Measurements from ENCODE around the gene FMN1. TPM values are rescaled to one million over a fixed set of nuclear protein-coding genes. Genes with fewer than 3 reads are reported as not detected.

The FMN1 gene
- total RNA-seq, 4 donors from 2014 or later, result 2.6 to 6.6 (median 4.2) TPM

DNA sequence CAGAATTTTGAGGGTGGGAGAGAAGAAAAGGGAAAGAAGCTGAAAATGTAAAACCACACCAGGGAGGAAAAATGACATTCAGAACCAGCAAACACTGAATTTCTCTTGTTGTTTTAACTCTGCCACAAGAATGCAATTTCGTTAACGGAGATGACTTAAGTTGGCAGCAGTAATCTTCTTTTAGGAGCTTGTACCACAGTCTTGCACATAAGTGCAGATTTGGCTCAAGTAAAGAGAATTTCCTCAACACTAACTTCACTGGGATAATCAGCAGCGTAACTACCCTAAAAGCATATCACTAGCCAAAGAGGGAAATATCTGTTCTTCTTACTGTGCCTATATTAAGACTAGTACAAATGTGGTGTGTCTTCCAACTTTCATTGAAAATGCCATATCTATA, 461.2 kb downstream of the FMN1 start:
- intact Hi-C loops (cut with DNase I; ENCODE audit: low total_unique reads), result no loop called here
- H3K4me1 ChIP-seq, result no peaks in the 10 kb centered on the region
- H3K27me3 ChIP-seq, result no peaks in the 10 kb centered on the region
- peaks cover 0 to 2% (median 0%) of the 10 kb centered on the region in 3 donors for H3K9me3 ChIP-seq
- ATAC-seq, result no peak
- no peak overlapping the region for H3K27ac ChIP-seq
- H3K36me3 ChIP-seq, result no peaks in the 10 kb centered on the region
- DNase-seq, result no peak
- TF ChIP-seq POLR2A (IDR thresholded peaks at IDR 0.05), result no peak
- TF ChIP-seq, protein P1, sequence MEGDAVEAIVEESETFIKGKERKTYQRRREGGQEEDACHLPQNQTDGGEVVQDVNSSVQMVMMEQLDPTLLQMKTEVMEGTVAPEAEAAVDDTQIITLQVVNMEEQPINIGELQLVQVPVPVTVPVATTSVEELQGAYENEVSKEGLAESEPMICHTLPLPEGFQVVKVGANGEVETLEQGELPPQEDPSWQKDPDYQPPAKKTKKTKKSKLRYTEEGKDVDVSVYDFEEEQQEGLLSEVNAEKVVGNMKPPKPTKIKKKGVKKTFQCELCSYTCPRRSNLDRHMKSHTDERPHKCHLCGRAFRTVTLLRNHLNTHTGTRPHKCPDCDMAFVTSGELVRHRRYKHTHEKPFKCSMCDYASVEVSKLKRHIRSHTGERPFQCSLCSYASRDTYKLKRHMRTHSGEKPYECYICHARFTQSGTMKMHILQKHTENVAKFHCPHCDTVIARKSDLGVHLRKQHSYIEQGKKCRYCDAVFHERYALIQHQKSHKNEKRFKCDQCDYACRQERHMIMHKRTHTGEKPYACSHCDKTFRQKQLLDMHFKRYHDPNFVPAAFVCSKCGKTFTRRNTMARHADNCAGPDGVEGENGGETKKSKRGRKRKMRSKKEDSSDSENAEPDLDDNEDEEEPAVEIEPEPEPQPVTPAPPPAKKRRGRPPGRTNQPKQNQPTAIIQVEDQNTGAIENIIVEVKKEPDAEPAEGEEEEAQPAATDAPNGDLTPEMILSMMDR (IDR thresholded peaks at IDR 0.05 in 4 of 5, conservative IDR thresholded peaks at IDR 0.05 in 1 of 5), result no peak
- in situ Hi-C loops (cut with MboI; ENCODE audit: low sequenced_read_pairs in 4 of 4), result no loop called here
- H3K4me3 ChIP-seq, result no peak overlapping the region

DNA sequence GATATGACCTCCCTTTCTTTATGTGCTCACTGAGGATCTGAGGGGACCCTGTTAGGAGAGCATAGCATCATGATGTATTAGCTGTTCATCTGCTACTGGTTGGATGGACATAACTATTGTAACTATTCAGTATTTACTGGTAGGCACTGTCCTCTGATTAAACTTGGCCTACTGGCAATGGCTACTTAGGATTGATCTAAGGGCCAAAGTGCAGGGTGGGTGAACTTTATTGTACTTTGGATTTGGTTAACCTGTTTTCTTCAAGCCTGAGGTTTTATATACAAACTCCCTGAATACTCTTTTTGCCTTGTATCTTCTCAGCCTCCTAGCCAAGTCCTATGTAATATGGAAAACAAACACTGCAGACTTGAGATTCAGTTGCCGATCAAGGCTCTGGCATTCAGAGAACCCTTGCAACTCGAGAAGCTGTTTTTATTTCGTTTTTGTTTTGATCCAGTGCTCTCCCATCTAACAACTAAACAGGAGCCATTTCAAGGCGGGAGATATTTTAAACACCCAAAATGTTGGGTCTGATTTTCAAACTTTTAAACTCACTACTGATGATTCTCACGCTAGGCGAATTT, 461.8 kb downstream of the FMN1 start:
- DNase-seq (no peak), ATAC-seq (no peak)
- no peak overlapping the region for H3K4me3 ChIP-seq
- no peaks in the 10 kb centered on the region for H3K27me3 ChIP-seq
- intact Hi-C loops (cut with DNase I; ENCODE audit: low total_unique reads), result no loop called here
- in situ Hi-C loops (cut with MboI; ENCODE audit: low sequenced_read_pairs in 4 of 4), result no loop called here
- H3K4me1 ChIP-seq, result no peaks in the 10 kb centered on the region
- H3K36me3 ChIP-seq, result no peaks in the 10 kb centered on the region
- peaks cover 0 to 4% (median 0%) of the 10 kb centered on the region in 3 donors for H3K9me3 ChIP-seq
- TF ChIP-seq POLR2A (IDR thresholded peaks at IDR 0.05), result no peak
- TF ChIP-seq, protein P1 (IDR thresholded peaks at IDR 0.05 in 4 of 5, conservative IDR thresholded peaks at IDR 0.05 in 1 of 5), result no peak
- no peak overlapping the region for H3K27ac ChIP-seq

DNA sequence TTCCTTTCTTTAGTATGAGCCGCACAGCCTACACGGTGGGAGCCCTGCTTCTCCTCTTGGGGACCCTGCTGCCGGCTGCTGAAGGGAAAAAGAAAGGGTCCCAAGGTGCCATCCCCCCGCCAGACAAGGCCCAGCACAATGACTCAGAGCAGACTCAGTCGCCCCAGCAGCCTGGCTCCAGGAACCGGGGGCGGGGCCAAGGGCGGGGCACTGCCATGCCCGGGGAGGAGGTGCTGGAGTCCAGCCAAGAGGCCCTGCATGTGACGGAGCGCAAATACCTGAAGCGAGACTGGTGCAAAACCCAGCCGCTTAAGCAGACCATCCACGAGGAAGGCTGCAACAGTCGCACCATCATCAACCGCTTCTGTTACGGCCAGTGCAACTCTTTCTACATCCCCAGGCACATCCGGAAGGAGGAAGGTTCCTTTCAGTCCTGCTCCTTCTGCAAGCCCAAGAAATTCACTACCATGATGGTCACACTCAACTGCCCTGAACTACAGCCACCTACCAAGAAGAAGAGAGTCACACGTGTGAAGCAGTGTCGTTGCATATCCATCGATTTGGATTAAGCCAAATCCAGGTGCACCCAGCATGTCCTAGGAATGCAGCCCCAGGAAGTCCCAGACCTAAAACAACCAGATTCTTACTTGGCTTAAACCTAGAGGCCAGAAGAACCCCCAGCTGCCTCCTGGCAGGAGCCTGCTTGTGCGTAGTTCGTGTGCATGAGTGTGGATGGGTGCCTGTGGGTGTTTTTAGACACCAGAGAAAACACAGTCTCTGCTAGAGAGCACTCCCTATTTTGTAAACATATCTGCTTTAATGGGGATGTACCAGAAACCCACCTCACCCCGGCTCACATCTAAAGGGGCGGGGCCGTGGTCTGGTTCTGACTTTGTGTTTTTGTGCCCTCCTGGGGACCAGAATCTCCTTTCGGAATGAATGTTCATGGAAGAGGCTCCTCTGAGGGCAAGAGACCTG, 463.5 kb downstream of the FMN1 start:
- ATAC-seq (no peak), DNase-seq (no peak)
- TF ChIP-seq, protein P1 (IDR thresholded peaks at IDR 0.05 in 4 of 5, conservative IDR thresholded peaks at IDR 0.05 in 1 of 5), result no peak
- TF ChIP-seq POLR2A (IDR thresholded peaks at IDR 0.05), result no peak
- no peaks in the 10 kb centered on the region for H3K27me3 ChIP-seq
- H3K9me3 ChIP-seq, result peaks cover 0 to 4% (median 0%) of the 10 kb centered on the region in 3 donors
- intact Hi-C loops (cut with DNase I; ENCODE audit: low total_unique reads), result no loop called here
- no peaks in the 10 kb centered on the region for H3K4me1 ChIP-seq
- no peak overlapping the region for H3K4me3 ChIP-seq
- H3K36me3 ChIP-seq, result no peaks in the 10 kb centered on the region
- in situ Hi-C loops (cut with MboI; ENCODE audit: low sequenced_read_pairs in 4 of 4), result no loop called here
- no peak overlapping the region for H3K27ac ChIP-seq

DNA sequence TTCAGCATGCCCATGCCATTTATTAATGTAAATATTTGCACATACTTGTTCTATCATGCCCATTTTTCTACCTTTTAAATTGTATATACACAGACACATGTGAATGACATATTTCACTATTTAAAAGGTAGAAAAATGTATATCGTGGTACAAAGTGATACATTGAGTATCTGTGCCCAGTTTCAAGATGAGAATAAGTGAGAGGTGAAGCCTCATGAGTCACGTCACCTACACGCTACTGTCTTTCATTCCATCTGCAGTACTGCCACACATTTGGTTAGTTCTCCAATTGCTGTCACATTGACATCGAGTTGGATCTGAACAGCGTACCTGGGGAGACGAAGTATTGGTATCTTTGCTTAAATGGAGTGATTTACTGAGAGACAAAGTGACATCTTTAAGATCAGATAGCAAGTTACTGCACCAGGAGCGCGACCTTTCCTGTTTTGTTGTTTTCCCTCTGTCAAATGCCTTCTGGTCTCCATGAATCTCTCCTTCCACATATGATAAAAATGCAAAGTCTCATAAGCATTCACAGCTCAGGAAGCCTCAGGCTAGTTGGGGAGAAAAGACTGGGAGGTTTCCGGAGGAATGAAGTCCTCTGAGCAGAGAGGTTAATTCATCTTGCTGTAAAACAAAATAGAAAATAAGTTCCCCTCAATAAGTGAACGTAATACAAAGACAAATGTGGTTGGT, 464.7 kb downstream of the FMN1 start:
- Histone ChIP-seq H3K27me3 (no peaks in the 10 kb centered on the region), H3K4me1 (no peaks in the 10 kb centered on the region), H3K36me3 (no peaks in the 10 kb centered on the region), H3K4me3 (no peak overlapping the region), H3K27ac (no peak overlapping the region), H3K9me3 (peaks cover 0 to 4% (median 0%) of the 10 kb centered on the region in 3 donors)
- intact Hi-C loops (cut with DNase I; ENCODE audit: low total_unique reads), result no loop called here
- no peak for TF ChIP-seq POLR2A (IDR thresholded peaks at IDR 0.05)
- TF ChIP-seq, protein P1 (IDR thresholded peaks at IDR 0.05 in 4 of 5, conservative IDR thresholded peaks at IDR 0.05 in 1 of 5), result no peak
- in situ Hi-C loops (cut with MboI; ENCODE audit: low sequenced_read_pairs in 4 of 4), result no loop called here
- no peak for DNase-seq
- no peak for ATAC-seq

Data from gastrocnemius medialis (tissue), 4 donors.